Right ventricle myocardium superior (tissue), 1 donor: Measurements from ENCODE around the gene SPTBN5. TPM values are rescaled to one million over a fixed set of nuclear protein-coding genes. Genes with fewer than 3 reads are reported as not detected.

Source experiments
- ATAC-seq: fragments of 200-7000 bp; cut with Tn5 transposase; one replicate; pipeline ENCODE4 v1.9.1; 2020; ENCODE audit warnings: mild to moderate bottlenecking; ENCODE audit not compliant: poor library complexity
- DNase-seq: peaks from one replicate; pipeline ENCODE4 v3.0.0-alpha.2; 2020
- intact Hi-C: fragments of 100-400 bp; cut with DNase I; formaldehyde crosslinking; loops from one replicate; pipeline ENCODE4 v1.11.2; 2022
- microRNA-seq: library from miRNA; unstranded; fragments of <30 nt; microRNA quantifications from one replicate; pipeline ENCODE4 v1.2.0, GENCODE V29; 2020
- total RNA-seq: library from RNA; stranded (reverse); fragmentation: NEBNext Ultra II Directional; extraction: Animal tissue kit (Norgen Biotek cat#: 25700); gene quantifications from one replicate; pipeline ENCODE4 v1.2.1, GENCODE V29; 2021
- donor health status: DM: no; HTN: yes; CAD: no; lungs with severe emphysema.

The SPTBN5 gene
- total RNA-seq, 1 donor from 2014 or later, result 3.4 TPM

DNA sequence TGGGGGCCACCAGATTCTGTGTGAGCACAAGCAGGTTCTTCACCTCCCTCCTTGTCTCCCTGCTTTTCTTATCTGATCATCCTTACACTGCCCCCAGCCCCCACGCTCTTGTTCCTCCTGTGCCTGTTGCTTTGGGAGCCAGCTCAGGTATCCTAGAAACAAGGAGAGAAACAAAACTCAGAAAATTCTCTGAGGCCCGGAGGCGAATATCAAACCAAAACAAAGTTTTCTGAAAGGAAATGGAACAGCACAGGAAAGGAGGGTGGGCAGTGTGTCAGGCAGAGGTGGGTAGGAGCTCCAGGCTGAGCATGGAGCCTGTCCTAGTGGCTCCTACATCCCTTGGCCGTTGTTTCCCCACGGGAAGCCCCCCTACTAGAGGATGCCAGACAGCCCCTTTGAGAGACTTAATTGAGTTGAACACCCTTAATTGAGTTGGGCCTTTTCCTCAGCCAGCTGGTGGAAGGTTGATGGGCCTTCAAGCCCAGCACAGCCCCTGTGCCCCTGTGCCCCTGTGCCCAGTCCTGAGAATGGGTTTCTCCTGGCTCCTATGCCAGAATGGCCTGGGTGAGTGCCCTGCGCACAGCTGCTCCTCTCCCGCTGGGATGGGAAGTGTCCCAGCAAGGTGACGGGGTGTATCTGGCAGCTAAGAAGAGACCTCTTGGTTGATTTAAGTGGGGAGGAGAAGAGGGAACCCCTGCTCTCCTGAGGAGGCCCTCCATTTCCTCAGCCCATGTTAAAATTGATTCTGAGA lies 88.8 kb downstream of the SPTBN5 start:
- no peak for ATAC-seq
- intact Hi-C loops, result no loop called here
- DNase-seq, result no peak

DNA sequence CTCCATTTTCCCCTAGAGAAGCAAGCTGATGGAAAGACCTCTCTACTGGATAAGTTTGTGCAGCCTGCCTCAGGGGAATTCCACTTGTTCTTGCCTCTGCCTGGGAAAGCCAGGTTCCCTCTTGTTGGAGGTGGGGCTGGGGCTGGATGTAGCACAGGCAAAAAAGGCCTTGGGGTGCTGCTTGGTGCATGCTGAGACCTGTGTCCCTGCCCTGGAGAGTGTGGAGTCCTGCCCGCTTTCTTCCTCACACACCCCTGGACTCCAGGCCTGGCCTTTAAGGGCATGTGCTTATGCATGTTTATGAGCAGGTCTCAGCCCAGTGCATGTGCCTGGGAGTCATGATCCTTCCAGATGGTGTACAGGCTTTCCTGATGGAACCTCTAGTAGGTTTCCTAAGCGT lies 89.5 kb downstream of the SPTBN5 start:
- DNase-seq (no peak), ATAC-seq (no peak)
- intact Hi-C loops, result no loop called here

GRCh38 chr15:41801850-41802455 lies 91.9 kb downstream of the SPTBN5 start:
- intact Hi-C loops, result no loop called here
- ATAC-seq, result no peak

DNA sequence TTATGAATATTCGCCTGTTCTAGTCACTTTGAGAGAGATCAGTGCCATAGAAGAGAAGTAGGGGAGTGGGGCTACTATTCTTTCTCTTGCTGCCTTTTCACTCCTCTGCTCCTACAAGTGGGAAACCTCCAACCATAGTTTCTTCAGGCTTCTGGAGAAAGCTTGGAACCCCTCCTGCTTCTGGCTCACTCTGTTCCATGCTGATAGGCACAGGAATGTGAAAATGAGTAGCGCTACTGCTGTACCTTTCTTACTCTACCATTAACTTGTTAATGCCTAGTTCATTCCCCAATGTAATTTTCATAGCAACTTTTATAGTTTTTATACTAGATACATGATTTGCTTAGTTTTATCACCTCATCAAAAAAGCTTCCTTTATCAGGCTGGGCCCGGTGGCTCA lies 92.7 kb downstream of the SPTBN5 start:
- intact Hi-C loops, result no loop called here
- ATAC-seq (no peak), DNase-seq (no peak)

More at GRCh38 chr15:41801850-41802455, 91.9 kb downstream of the SPTBN5 start:
- no peak for DNase-seq

DNA sequence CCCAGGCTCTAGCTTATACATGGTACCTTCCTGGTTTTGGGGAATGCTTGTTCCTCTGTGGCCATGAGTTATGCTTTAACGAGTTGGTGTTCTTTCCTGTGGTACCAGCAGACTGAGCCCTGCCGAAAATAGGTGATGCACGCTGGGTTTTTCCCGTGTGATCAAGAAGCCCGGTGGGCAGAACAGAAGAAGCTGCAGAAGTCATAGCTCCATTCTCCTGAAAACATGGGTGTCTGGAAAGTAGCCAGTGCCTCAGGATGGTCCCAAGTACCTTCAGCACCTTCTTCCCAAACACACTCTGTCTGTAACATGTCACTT lies 94.4 kb downstream of the SPTBN5 start:
- ATAC-seq (no peak), DNase-seq (no peak)
- intact Hi-C loops, result no loop called here

GRCh38 chr15:41798607-41799487 lies 95.0 kb downstream of the SPTBN5 start:
- intact Hi-C loops, result no loop called here
- ATAC-seq, result peak; percentile 52
- DNase-seq, result no peak

Small RNA genes within 50 kb of the gene (microRNA-seq; reads per million reads assigned to microRNA genes)
- not detected for gene MIR4310

Other genes starting within 250 kb of the SPTBN5 start
- 25.0 TPM for gene MGA, start 233.6 kb downstream of the SPTBN5 start, total RNA-seq
- gene MAPKBP1, start 119.6 kb downstream of the SPTBN5 start, total RNA-seq, result 15.1 TPM
- gene JMJD7, start 66.0 kb downstream of the SPTBN5 start, total RNA-seq, result 14.3 TPM
- 3.6 TPM for gene PLA2G4B, start 55.2 kb downstream of the SPTBN5 start, total RNA-seq
- gene EHD4, start 78.5 kb upstream of the SPTBN5 start, total RNA-seq, result 47.2 TPM
- not detected for gene PLA2G4E, start 127.0 kb upstream of the SPTBN5 start, total RNA-seq
- gene PLA2G4D, start 200.5 kb upstream of the SPTBN5 start, total RNA-seq, result not detected